ENCODE measurements around the gene ABCA12.

ABCA12 gene

GRCh38 chr2:214966420-214966819, 172.0 kb downstream of the ABCA12 start:
- no peak for DNase-seq (ENCODE audit: low spot score)

- DNase-seq (ENCODE audit: low spot score), result peak; percentile 30
Measured at GRCh38 chr2:214960677-214961076, 177.7 kb downstream of the ABCA12 start.

- no peak for DNase-seq (ENCODE audit: low spot score)
Measured at GRCh38 chr2:214946949-214947348, 191.5 kb downstream of the ABCA12 start.

GRCh38 chr2:214934006-214934405, 204.4 kb downstream of the ABCA12 start:
- DNase-seq (ENCODE audit: low spot score), result no peak

GRCh38 chr2:214904634-214905033, 233.8 kb downstream of the ABCA12 start:
- no peak for DNase-seq (ENCODE audit: low spot score)

- DNase-seq (ENCODE audit: low spot score), result no peak
Measured at GRCh38 chr2:214904176-214904575, 234.2 kb downstream of the ABCA12 start.

- DNase-seq (ENCODE audit: low spot score), result no peak
Measured at GRCh38 chr2:214902286-214902685, 236.1 kb downstream of the ABCA12 start.

GRCh38 chr2:214899751-214900150, 238.7 kb downstream of the ABCA12 start:
- no peak for DNase-seq (ENCODE audit: low spot score)

GRCh38 chr2:214896274-214896673, 242.2 kb downstream of the ABCA12 start:
- no peak for DNase-seq (ENCODE audit: low spot score)

- no peak for DNase-seq (ENCODE audit: low spot score)
Measured at GRCh38 chr2:214895469-214895868, 243.0 kb downstream of the ABCA12 start.

- DNase-seq (ENCODE audit: low spot score), result no peak
Measured at GRCh38 chr2:214889301-214889700, 249.1 kb downstream of the ABCA12 start.

GRCh38 chr2:214881647-214882202, 256.7 kb downstream of the ABCA12 start:
- no peak for DNase-seq (ENCODE audit: low spot score)

Data from RKO (cell line).